ENCODE measurements around the gene APOL6. TPM values are rescaled to one million over a fixed set of nuclear protein-coding genes. Genes with fewer than 3 reads are reported as not detected.

The APOL6 gene
- total and polyA plus RNA-seq, 2 donors (not counting 3 experiments of a cell fraction or from before 2014, with no cell fraction given), result 0.33 to 3.0 TPM

DNA sequence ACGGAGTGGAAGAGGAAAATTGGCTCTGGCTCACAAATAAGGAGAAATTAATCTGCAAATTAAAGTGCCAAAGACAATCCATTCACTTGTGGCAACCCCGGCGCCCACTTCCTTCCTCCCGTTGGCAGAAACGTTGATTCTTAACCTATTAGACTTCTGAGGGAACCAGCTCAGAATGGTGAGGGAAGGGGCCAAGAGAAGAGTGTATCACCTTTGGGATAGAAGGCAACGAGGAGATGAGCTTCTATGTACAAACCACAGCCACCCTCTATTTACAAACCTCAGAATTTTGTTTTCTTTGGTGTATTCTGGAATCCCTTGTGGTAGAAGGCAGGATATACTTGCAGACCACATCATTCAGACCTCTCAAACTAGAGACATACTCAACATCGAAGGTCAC is 32.2 kb upstream of the APOL6 start:
- H3K27ac ChIP-seq (ENCODE audit: insufficient read depth, low read depth, low read length), result no peak overlapping the region
- H3K9ac ChIP-seq (replicated peaks; ENCODE audit: extremely low read depth, insufficient read depth, low read length), result no peak overlapping the region
- intact Hi-C loops (cut with micrococcal nuclease) (no loop called here), dilution Hi-C loops (cut with MboI; ENCODE audit: extremely low pct_ligation_motif_present, low sequenced_read_pairs) (no loop called here)
- H3K4me3 ChIP-seq (replicated peaks in 1 of 3; ENCODE audit: insufficient read depth in 1 of 3, low read depth in 1 of 3, low read length in 3 of 3), result no peak overlapping the region
- POLR2A ChIA-PET, result interaction anchor here (0.5 kb wide), 1 partner anchor 149 kb away, joined by 5 read pairs; no protein-coding TSS in a partner anchor
- CTCF ChIA-PET, result interaction anchor here (0.7 kb wide), 1 partner anchor 185 kb away, joined by 3 read pairs; no protein-coding TSS in a partner anchor
- H3K4me2 ChIP-seq (ENCODE audit: insufficient read depth, low read length), result no peak overlapping the region
- H2AFZ ChIP-seq (ENCODE audit: low read depth, low read length), result no peak overlapping the region
- no peaks in the 10 kb centered on the region for H3K79me2 ChIP-seq (ENCODE audit: control insufficient read depth, insufficient read depth, low read length)
- H3K27me3 ChIP-seq (ENCODE audit: control insufficient read depth in 2 of 2, insufficient read depth in 2 of 2, low read length in 2 of 2), result peaks cover 10 to 15% of the 10 kb centered on the region in 2 experiments
- DNase-seq (ENCODE audit: low read depth, low spot score), result no peak
- no peaks in the 10 kb centered on the region for H3K9me3 ChIP-seq (replicated peaks; ENCODE audit: control insufficient read depth, insufficient read depth, low read length)
- no peaks in the 10 kb centered on the region for H3K36me3 ChIP-seq (ENCODE audit: control insufficient read depth in 2 of 2, extremely low read depth in 1 of 2, insufficient read depth in 2 of 2, low read length in 2 of 2)
- no peaks in the 10 kb centered on the region for H3K4me1 ChIP-seq (ENCODE audit: control insufficient read depth, extremely low read depth, insufficient read depth, low read length)
- no peak for FAIRE-seq
- H4K20me1 ChIP-seq (replicated peaks; ENCODE audit: control insufficient read depth, extremely low read depth, insufficient read depth, low read length), result no peaks in the 10 kb centered on the region
- no TSS peak for BruUV-seq (replicated peaks)
- no peak for TF ChIP-seq MYC (IDR thresholded peaks at IDR 0.05; ENCODE audit: low read depth, low read length)
- TF ChIP-seq, protein P1, sequence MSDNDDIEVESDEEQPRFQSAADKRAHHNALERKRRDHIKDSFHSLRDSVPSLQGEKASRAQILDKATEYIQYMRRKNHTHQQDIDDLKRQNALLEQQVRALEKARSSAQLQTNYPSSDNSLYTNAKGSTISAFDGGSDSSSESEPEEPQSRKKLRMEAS (IDR thresholded peaks at IDR 0.05; ENCODE audit: insufficient read depth, insufficient read length), result no peak
- TF ChIP-seq FOS (IDR thresholded peaks at IDR 0.05; ENCODE audit: borderline replicate concordance, insufficient read depth, low read length), result no peak
- TF ChIP-seq, protein P2, sequence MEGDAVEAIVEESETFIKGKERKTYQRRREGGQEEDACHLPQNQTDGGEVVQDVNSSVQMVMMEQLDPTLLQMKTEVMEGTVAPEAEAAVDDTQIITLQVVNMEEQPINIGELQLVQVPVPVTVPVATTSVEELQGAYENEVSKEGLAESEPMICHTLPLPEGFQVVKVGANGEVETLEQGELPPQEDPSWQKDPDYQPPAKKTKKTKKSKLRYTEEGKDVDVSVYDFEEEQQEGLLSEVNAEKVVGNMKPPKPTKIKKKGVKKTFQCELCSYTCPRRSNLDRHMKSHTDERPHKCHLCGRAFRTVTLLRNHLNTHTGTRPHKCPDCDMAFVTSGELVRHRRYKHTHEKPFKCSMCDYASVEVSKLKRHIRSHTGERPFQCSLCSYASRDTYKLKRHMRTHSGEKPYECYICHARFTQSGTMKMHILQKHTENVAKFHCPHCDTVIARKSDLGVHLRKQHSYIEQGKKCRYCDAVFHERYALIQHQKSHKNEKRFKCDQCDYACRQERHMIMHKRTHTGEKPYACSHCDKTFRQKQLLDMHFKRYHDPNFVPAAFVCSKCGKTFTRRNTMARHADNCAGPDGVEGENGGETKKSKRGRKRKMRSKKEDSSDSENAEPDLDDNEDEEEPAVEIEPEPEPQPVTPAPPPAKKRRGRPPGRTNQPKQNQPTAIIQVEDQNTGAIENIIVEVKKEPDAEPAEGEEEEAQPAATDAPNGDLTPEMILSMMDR (IDR thresholded peaks at IDR 0.05; ENCODE audit: extremely low read depth in 1 of 2, insufficient read depth in 1 of 2, low read depth in 1 of 2, low read length in 2 of 2), result no peak
- H3K9me1 ChIP-seq (replicated peaks; ENCODE audit: control insufficient read depth, extremely low read depth, insufficient read depth, low read length), result no peaks in the 10 kb centered on the region

DNA sequence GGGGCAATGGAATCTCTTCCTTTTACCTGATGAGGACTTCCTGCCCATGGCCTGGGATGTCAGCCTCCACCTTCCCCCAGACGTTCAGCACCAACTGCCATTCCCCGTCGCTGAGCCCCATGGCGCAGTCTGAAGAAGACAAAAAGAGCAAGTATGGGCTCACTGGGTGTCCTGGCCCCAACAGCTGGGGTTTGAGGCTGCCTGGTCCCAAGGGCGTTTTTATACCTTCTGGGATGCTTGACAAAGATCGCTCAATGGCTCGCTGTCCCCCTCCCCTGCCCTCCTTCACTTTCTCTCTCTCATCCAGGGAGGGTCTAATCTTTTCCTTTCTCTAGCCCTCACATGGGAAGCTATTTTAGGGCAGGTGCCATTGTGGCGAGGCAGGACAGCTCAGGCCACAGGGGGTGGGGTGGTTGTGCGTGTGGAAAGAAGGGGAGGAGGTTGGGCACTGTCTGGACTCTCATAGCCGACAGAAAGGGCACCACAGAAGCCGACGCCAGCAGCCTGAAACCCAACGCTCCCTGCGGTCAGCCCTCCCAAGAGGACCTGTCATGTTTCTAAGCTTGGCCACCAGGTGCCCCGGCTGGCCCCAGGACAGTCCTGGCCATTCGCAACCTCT is 31.0 kb upstream of the APOL6 start, which contains the start of gene MB:
Gene MB (minus strand): TSS at position 193 of the 619 bp plus-strand sequence. CDS start 72 bp downstream, at position 121.
- TF ChIP-seq, protein P2 (IDR thresholded peaks at IDR 0.05; ENCODE audit: extremely low read depth in 1 of 2, insufficient read depth in 1 of 2, low read depth in 1 of 2, low read length in 2 of 2), result no peak
- no peak for TF ChIP-seq POLR2AphosphoS5 (IDR thresholded peaks at IDR 0.05; ENCODE audit: insufficient read depth, low read depth, low read length)
- TF ChIP-seq, protein P1 (IDR thresholded peaks at IDR 0.05; ENCODE audit: insufficient read depth, insufficient read length), result no peak
- TF ChIP-seq GATA2 (IDR thresholded peaks at IDR 0.05; ENCODE audit: insufficient read depth, insufficient read length, low read depth, low read length), result no peak
- TF ChIP-seq MYC (IDR thresholded peaks at IDR 0.05; ENCODE audit: low read depth, low read length), result no peak
- TF ChIP-seq JUN (IDR thresholded peaks at IDR 0.05; ENCODE audit: borderline replicate concordance, insufficient read depth, insufficient read length, low read depth), result no peak
- no peak for TF ChIP-seq POLR2A (IDR thresholded peaks at IDR 0.05; ENCODE audit: low read depth, low read length)
- TF ChIP-seq FOS (IDR thresholded peaks at IDR 0.05; ENCODE audit: borderline replicate concordance, insufficient read depth, low read length), result no peak
- TF ChIP-seq EZH2 (IDR thresholded peaks at IDR 0.05; ENCODE audit: borderline replicate concordance, low read depth, low read length, severe bottlenecking), result no peak
- no peaks in the 10 kb centered on the region for H3K9me3 ChIP-seq (replicated peaks; ENCODE audit: control insufficient read depth, insufficient read depth, low read length)
- intact Hi-C loops (cut with micrococcal nuclease) (no loop called here), dilution Hi-C loops (cut with MboI; ENCODE audit: extremely low pct_ligation_motif_present, low sequenced_read_pairs) (no loop called here)
- H3K4me3 ChIP-seq (replicated peaks in 1 of 3; ENCODE audit: insufficient read depth in 1 of 3, low read depth in 1 of 3, low read length in 3 of 3), result no peak within 1 kb of the TSS
- no peaks in the 10 kb centered on the region for H3K4me1 ChIP-seq (ENCODE audit: control insufficient read depth, extremely low read depth, insufficient read depth, low read length)
- no peak for DNase-seq (ENCODE audit: low read depth, low spot score)
- H3K4me2 ChIP-seq (ENCODE audit: insufficient read depth, low read length), result no peak within 1 kb of the TSS
- no peaks in the 10 kb centered on the region for H3K79me2 ChIP-seq (ENCODE audit: control insufficient read depth, insufficient read depth, low read length)
- BruUV-seq (replicated peaks), result no TSS peak
- H3K9me1 ChIP-seq (replicated peaks; ENCODE audit: control insufficient read depth, extremely low read depth, insufficient read depth, low read length), result no peaks in the 10 kb centered on the region
- no peak within 1 kb of the TSS for H3K27ac ChIP-seq (ENCODE audit: insufficient read depth, low read depth, low read length)
- no peaks in the 10 kb centered on the region for H3K36me3 ChIP-seq (ENCODE audit: control insufficient read depth in 2 of 2, extremely low read depth in 1 of 2, insufficient read depth in 2 of 2, low read length in 2 of 2)
- ChIA-PET POLR2A (no interaction called here), CTCF (interaction anchor here (1.0 to 1.6 kb wide), 2 partner anchors 187 to 449 kb away, joined by 3 to 8 read pairs; no protein-coding TSS in a partner anchor)
- no peak for FAIRE-seq
- H3K27me3 ChIP-seq (ENCODE audit: control insufficient read depth in 2 of 2, insufficient read depth in 2 of 2, low read length in 2 of 2), result peaks cover 10 to 15% of the 10 kb centered on the region in 2 experiments
- H2AFZ ChIP-seq (ENCODE audit: low read depth, low read length), result no peak within 1 kb of the TSS
- no peak within 1 kb of the TSS for H3K9ac ChIP-seq (replicated peaks; ENCODE audit: extremely low read depth, insufficient read depth, low read length)
- H4K20me1 ChIP-seq (replicated peaks; ENCODE audit: control insufficient read depth, extremely low read depth, insufficient read depth, low read length), result no peaks in the 10 kb centered on the region
